Endometrium (tissue), 2 donors: ENCODE measurements around the gene GRIK4.
"Not testable (repeated sequence)": the region's sequence is repeated elsewhere in the genome, so short reads cannot be mapped to it uniquely, and the experiment has no call there.

Experiments
- FAIRE-seq: peaks from 2 replicates; lab custom pipeline; 2012; peaks lifted over from hg19 to GRCh38; lab: Jason Lieb, UNC
- donor health status: control.
- donor health status: control.

GRIK4 gene

DNA sequence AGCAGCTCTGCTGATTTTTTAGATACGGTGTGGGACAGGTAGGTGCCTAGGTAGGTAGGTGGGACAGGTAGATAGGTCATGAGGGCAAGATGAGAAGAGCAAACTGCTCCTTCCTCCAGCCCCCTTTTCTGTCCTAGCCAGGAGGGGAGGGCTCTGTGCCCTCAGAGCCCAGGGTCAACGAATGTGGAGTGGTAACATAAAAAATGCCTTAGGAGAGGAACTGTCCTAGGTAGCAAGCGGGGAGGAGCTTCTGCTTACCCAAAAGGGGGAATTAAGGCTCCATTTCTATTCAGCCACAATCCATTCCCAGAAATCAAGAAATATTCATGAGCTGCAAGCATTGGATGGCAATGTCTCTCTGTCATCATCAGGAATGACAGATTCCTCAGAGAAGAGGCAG is 234.8 kb downstream of the GRIK4 start:
- no peak for FAIRE-seq

DNA sequence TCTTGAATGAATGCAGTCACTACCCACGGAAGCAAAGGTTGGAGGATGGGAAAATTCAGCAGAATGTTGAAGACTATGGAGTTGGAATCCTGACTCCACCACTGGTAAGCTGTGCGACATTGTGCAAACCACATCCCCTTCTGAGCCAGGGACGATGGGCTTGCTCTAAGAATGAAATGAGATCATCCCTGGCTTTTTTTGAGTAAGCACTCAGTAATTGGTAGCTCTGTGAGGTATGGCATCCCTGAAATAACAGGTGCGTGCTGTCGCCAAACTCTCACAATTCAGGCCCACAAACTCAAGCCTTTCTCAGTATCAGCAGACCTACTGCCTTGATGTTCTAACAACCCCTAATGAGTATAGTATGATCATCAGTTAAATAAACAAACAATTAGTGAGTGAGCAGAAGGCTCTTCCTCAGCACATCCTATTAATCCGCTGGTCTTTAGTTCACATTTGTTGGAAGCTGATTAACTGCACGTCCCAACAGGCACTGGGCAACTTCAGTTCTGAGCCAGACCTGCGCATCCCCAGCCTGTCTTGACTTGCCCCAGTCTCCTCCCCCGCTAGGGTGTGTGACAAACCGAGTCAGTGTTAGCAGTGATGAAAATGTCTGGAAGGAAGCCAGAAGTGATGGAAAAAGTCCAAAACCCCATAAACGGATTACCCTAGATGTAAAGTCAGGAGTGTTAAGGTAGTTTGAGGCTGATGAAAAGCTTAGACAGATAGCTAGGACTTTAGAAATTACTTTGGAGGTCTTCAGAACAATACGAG is 235.5 kb downstream of the GRIK4 start:
- FAIRE-seq, result no peak

DNA sequence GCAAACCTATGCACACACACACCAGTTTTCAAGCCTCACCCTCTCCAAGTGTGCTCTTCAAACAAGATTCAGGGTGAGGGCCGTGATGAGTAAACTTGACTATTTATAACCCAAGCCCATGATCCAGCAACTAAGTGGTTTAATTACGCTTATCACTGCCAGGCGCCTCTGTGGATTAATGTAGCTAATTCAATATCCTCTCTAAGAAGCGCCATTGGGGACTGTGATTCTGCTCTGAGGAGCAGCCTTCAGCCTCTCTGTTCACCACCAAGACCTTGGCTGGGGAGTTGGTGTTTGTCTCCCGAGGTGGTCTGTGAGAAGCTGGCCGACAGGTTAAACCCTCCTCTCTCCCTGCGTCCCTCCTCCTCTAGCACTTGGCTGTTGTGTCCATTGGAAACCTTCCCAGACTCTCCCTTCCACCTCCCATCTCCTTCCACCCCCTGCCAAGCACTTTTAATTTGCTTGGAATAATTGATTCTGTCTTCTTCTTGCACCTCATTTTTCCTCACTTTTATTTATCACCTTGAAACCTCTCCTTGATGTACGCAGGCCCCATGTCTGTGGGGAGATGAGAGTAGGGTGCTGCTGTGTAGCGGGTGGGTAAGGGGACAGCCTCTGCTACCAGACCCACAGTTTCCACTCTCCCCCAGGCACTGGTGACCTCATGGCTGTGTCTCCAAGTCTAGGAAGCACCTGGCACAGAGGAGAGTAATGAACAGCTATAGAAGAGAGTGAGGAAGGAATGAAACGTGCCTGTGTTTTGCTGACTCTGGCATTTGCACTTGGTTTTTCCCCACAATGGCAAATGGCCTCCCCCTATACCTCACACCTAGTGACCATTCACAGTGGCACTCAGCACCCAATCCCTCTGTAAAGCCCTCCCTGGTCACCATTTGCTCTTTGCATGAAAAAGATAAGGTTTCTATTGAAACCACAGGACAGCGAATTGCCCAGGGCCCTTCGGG is 236.6 kb downstream of the GRIK4 start:
- no peak for FAIRE-seq

DNA sequence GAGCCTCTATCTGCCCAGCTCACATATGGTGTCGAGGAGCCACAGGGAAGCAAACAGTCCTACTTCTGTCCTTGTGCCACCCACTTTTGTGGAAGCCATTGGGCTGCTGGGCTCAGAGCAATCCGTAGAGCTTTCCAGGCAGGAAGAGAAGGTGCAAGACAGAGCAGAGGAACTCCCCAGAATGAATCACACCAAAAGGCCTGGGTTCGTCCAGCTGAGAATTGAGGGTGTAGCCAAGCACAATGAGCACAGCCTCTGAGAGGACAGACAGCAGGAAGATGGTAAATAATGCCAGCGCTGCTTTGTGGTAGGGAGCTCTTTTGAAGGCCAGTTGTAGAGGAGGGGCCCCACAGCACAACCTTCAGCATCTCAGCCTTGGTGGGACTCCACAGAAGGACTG is 237.8 kb downstream of the GRIK4 start:
- FAIRE-seq, result no peak

DNA sequence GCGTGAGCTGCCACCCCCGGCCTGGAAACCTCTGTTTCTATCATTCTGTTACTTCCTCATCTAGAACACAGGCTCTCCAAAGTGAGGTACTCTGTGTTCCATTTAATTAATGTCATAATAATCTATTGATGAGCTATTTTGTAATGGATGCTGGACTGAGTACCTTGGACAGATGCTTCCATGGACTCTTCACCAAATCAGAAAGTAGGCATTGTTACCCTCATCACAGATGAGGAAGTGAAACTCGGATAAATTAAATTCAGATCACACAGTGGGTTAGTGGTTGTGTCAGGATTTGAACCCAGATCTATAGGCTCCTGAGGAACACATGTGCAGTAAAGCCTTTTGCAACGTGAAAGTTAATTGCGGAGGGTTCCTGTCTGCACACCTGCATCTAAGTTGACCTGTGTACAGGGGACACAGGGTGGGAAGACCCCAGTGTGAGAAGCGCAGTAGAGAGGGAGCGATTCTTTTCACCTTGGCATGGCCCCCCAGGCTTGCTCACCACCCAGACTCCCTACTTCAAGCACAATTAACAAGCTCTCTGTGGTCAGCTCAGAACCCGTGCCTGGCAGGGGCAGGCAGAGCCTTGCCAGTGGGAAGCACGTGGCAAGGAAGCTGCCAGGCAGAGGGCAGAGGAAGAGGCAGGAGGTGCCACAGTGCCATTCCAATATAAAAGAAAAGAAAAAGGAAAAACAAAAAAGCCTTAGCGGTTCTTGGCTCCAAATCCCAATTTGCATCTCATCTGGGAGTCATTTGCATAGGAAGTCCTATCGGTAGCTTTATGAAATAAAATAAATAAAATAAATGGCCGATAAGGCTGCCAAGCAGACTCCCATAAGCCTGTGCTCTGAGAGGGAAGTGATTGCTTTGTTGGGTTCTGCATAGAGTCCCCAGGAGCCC is 239.3 kb downstream of the GRIK4 start:
- FAIRE-seq, result no peak

DNA sequence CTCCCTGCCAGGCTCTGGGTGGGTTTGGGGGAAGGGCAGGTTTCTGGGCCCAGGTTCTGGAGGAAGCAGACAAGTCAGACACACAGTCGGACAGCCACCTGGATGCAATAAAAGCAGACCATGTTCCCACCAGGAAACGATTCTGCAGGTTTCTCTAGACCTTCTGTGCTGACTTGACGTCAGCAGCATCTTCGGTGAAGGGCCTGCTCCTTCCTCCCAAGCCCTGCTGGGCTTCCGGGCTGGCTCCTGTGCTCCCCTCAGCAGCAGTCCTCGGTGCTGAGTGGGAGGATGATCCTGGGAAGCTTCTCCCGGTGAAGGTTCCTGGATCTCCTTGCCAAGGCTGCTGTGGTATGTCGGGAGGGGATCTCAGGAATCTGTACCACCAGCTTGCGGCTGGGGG is 240.0 kb downstream of the GRIK4 start:
- no peak for FAIRE-seq

DNA sequence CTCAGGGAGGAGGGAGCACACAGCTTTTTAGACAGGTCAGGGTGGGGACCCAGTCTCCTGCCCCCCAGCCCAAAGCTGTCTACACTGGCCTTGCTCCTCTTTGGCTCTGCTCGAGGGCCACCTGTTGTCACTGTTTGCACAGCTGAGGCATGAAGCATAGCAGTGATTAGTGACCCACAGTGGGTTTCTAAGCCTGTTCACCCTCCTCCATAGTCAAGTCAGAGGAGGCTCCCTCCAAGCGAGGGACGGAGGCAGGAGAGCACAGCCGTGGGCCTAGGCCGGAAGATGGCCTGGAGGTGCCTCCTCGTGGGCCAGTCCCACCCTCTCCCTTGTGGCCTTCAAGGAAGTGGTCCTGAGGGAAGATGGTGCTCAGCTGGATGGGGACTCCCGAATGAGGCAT is 241.1 kb downstream of the GRIK4 start:
- no peak for FAIRE-seq

DNA sequence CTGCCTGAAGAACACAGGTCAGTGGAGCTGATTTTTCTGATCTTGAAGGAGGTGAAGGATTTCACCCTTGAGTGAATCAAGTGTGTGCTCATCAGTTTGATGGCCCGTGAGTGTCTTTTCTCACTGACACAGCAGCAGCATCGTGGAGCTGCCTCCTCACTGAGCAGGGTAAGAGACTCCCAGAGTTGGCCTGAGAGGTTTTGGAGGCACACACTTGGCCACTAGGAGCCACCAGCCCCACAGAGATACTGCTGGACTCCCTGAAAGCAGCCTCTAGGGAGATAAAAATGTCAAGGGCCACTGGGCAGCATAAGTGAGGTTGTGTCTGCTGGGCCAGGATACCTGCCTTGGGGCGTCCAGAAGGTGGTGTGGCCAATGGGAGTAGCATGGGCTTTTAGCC is 245.4 kb downstream of the GRIK4 start:
- no peak for FAIRE-seq

DNA sequence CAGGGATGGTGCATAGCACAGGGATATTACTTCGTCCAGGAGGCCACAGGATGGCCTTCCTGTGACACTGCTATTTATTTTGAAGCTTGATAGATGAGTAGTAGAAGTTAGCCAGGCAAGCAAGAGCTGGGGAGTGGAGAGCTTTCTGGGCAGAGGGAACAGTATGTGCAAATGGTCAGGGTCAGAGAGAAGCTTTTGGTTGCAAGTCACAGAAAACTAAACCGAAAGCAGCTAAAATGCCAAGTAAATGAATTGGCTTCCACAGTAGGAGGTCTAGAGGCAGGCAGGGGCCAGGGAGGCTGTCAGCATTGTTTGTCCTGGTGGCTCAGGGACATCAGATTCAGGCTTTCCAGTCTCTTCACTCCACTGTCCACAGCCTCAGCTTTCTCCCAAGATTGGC is 247.5 kb downstream of the GRIK4 start:
- no peak for FAIRE-seq

DNA sequence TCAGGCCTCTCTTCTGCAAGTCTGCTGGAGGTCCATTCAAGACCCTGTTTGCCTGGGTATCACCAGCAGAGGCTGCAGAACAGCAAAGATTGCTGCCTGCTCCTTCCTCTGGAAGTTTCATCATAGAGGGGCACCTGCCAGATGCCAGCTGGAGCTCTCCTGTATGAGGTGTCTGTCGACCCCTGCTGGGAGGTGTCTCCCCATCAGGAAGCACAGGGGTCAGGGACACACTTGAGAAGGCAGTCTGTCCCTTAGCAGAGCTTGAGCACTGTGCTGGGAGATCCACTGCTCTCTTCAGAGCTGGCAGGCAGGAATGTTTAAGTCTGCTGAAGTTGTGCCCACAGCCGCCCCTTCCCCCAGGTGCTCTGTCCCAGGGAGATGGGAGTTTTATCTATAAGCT is 254.2 kb downstream of the GRIK4 start:
- not testable (repeated sequence) for FAIRE-seq

DNA sequence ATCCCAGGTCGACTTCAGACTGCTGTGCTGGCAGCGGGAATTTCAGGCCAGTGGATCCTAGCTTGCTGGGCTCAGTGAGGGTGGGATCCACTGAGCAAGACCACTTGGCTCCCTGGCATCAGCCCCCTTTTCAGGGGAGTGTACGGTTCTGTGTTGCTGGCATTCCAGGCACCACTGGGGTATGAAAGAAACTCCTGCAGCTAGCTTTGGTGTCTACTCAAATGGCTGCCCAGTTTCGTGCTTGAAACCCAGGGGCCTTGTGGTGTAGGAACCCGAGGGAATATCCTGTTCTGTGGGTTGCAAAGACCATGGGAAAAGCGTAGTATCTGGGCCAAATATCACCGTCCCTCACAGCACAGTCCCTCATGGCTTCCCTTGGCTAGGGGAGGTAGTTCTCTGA is 254.8 kb downstream of the GRIK4 start:
- no peak for FAIRE-seq

DNA sequence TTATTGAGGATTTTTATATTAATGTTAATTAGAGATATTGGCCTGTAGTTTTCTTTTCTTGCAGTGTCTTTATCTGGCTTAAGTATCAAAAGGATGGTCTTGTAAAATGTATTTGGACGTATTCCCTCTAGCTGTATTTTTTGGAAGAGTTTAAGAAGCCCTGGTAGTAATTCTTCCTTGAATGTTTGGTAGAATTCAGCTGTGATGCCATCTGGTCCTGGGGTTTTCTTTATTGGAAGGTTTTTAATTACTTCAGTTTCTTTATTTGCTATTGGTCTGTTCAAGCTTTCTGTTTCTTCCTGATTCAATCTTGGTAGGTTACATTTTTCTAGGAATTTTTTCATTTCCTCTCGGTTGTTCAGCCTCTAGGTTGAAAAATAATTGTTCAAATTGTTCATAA is 257.4 kb downstream of the GRIK4 start:
- no peak for FAIRE-seq

DNA sequence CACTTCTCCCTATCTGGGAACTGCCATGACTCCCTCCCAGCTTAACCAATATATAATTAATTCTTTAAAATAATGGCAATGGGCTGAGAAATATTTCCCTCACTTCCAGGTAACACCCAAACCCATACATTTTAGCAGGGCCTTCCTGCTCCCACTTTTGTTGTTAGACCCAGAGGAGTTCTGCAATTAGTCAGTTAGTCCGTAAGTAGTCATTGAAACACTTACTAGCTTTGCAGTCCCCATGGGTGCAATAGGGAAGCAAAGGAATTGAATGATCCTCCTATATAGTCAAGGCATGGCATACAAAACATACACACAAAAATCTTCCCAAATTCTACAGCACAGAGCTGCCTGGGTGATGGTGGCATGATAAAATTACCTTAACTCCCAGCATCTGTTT is 258.4 kb downstream of the GRIK4 start:
- no peak for FAIRE-seq

DNA sequence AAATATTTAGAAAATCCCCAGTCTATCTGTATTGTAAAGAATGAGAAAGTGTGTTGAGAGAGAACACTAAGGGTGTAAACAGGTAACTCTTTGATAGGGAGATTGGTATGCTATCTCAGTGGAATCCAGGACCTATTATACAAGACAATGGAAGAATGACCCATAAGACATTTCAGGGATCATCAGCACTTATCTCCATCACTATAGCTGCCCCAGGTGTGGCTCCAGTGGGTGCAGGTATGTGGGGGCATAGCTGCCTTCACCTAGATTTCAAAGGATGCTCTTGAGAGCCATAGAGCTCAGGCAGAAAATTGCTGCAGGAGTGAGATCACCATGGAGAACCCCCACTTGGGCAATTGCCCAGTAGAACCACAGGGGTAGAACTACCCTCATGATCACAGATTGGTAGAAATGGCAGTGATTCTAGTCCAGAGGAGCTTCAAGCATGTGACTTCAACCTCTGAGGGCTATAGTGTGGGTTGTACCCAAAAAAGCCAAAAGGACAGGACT is 260.1 kb downstream of the GRIK4 start:
- no peak for FAIRE-seq

DNA sequence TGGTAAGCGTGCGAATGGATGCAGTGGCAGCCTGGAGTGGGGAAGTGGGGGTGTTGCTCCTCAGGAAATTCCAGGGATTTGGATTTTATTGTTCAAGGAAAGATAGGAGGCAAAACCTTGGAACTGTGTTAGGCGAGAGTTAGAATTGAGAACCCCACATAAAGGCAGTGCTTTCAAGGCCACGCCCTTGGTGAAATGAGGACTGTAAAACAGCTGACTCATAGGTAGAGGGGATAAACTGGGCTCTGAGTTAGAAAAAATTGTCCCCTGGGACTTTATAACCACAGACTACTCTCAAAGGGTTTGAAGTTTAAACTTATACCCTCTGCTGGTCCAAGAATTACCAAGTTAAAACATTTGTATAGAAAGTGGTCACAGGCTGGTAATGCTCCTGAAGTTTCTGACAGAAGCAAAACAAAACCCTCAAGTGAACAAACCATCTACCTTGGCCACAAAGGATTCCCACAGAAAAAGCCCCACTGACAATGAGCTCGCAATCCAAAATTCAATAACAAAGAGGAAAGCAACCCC is 262.0 kb downstream of the GRIK4 start:
- no peak for FAIRE-seq

DNA sequence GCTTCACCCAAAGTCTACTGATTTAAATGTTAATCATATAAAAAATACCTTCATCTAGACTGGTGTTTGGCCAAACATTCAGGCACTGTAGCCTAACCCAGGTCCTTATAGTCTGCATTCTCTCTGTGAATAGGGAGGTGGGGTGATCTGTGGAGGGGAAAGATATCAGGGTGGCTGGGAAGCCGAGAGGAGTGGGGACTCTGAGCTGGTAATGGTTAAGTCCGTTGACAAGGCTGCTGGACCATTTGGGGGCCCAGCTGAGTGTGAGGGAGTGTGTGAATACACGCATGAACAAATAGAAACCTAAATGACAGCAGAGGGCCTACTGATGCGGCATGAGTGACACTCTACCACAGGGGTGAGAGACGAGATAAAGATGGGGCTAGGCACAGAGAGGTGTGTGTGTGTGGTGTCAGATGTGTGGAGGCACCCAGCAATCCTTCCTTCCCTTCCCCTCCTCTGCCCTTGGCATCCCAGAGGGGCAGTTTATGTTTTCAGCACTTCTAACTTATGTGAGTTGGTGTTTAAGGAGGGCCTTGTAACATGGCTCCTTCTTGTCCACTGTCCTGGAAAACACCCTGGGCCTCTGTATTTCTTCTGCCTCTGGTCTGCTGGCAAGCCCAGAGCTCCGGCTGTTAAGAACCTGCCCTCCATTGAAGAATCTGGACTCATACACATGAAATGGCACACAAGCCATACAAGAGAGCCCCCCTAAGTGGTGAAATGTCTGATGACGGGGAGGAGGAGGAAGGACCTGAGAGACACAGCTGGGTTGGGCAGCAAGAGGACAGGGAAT is 263.2 kb downstream of the GRIK4 start:
- FAIRE-seq, result no peak

DNA sequence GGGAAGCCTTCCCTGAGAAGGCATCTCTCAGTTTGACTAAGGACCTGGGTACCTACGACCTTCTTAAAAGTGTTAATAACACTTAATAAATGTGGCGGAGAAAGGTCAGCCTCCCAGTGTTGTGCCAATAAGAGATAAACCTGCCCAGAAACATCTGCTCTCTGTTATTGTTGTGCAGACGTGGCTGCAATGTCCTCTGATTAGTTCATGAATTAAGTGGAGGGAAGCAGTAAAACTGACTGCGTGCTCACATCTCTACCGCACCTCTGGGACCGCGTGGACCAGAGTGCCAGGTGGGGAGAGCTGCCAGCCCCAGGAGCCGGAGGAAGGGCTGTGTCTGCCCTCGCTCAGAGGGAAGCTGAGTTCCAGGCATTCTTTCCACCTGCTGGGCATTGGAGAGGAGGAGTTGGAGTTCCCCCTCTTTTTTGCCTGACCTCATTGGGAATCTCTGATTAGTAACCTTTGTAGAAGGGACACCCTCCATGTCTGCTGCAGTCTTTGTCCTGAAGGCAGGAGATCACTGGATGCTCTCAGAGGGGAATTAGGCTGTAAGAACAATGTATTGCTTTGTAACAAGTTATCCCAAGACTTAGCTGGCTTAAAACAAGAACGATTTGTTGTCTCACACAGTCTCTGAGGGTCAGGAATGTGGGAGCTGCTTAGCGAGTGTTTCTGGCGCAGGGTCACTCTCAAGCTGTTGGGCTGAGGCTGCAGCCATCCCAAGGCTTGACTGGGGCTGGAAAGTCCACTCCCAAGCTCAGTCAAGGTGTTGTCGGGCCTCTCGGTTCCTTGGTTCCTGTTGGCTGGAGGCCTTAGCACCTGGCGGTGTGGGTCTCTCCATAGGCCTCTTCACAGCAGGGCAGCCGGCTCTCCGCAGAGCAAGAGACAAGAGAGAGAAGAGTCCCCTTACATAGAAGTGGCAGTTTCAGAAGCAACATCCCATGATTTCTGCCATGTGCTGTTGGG is 264.7 kb downstream of the GRIK4 start:
- no peak for FAIRE-seq

DNA sequence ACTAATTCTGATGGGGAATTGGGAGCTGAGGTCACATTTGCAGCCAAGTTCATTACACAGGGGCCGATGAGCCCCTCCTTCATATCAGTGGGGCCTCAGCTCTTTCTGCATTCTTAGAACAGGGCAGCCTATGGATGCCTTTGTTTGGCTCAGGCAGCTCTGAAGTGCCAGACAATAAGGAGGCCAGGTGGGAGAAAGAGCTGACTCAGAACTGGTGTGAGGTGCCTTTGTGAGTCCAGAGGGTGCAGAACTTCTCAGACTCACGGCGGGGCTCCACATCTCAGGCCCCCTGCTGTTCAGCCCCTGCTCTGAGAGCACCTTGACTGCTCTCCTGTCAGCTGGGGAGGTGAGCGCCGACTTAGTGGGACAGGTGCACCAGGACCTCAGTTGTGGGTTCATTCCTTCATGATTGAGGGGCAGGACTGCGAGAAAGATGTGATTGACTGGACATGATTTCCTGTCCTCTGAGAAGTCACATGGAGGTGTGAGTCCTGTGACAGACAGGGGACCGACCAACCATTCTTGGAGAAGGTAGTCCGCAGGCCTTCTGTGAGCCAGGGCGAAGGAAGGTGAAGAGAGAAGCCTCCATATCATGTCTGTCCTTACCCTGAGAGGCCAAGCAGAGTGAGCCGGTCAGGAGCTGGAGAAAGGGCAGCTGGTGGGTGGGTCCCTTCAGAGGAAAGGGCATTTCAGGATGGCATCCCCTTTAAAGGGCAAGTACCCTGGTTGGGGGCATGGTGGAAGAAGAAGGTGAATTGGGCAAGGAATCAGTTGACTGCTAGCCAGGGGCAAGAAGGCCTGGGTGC is 267.3 kb downstream of the GRIK4 start:
- FAIRE-seq, result no peak

DNA sequence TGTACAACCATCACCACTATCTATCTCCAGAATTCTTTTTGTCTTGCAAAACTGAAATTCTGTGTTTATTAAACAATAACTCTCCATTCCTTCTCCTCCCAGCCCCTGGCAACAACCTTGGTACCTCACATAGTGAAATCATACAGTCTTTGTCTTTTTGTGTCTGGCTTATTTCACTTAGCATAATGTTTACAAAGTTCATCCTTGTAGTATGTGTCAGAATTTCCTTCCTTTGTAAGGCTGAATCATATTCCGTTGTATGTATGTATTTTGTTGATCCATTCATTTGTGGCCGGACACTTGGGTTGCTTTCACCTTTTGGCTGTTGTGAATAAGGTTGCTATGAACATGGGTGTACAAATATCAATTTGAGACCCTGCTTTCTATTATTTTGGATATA is 268.7 kb downstream of the GRIK4 start:
- no peak for FAIRE-seq
